ENCODE measurements around the gene EHMT1. TPM values are rescaled to one million over a fixed set of nuclear protein-coding genes. Genes with fewer than 3 reads are reported as not detected.

Gene EHMT1
- total RNA-seq, 4 donors from 2014 or later: 77.1 to 149 (median 86.6) TPM

- H3K4me1 ChIP-seq: peaks cover 24% of the 10 kb centered on the region
- H3K27ac ChIP-seq: no peak overlapping the region
- H3K36me3 ChIP-seq: peaks cover 43% of the 10 kb centered on the region
- no peaks in the 10 kb centered on the region for H3K27me3 ChIP-seq
- DNase-seq (ENCODE audit: low spot score in 2 of 2): no peak
- 90% methylated on average over 3 of the region's 4 CpGs for WGBS
- no peaks in the 10 kb centered on the region for H3K9me3 ChIP-seq
- TF ChIP-seq POLR2AphosphoS5 (IDR thresholded peaks at IDR 0.05) (no peak), POLR2A (IDR thresholded peaks at IDR 0.05) (no peak), CTCF (IDR thresholded peaks at IDR 0.05) (no peak), EP300 (IDR thresholded peaks at IDR 0.05) (no peak)
- no peak overlapping the region for H3K4me3 ChIP-seq
Observed at GRCh38 chr9:137580954-137581322, 37.9 kb upstream of the EHMT1 start.

- TF ChIP-seq CTCF (IDR thresholded peaks at IDR 0.05) (no peak), POLR2AphosphoS5 (IDR thresholded peaks at IDR 0.05) (no peak), POLR2A (IDR thresholded peaks at IDR 0.05) (no peak), EP300 (IDR thresholded peaks at IDR 0.05) (no peak)
Observed at GRCh38 chr9:137581361-137582285, 37.2 kb upstream of the EHMT1 start.

GRCh38 chr9:137582286-137582860 lies 36.4 kb upstream of the EHMT1 start:
- WGBS: 68% methylated on average over 9 of the region's 20 CpGs
- H3K4me3 ChIP-seq: no peak overlapping the region
- peaks cover 14% of the 10 kb centered on the region for H3K4me1 ChIP-seq
- TF ChIP-seq POLR2AphosphoS5 (IDR thresholded peaks at IDR 0.05) (no peak), POLR2A (IDR thresholded peaks at IDR 0.05) (no peak), CTCF (IDR thresholded peaks at IDR 0.05) (peak in 1 of 2 donors; percentile 12), EP300 (IDR thresholded peaks at IDR 0.05) (no peak)
- no peaks in the 10 kb centered on the region for H3K27me3 ChIP-seq
- no peaks in the 10 kb centered on the region for H3K9me3 ChIP-seq
- H3K27ac ChIP-seq: no peak overlapping the region
- DNase-seq (ENCODE audit: low spot score in 2 of 2): no peak
- H3K36me3 ChIP-seq: peaks cover 58% of the 10 kb centered on the region

More at GRCh38 chr9:137581361-137582285, 37.2 kb upstream of the EHMT1 start:
- Histone ChIP-seq H3K4me3 (no peak overlapping the region), H3K36me3 (peaks cover 50% of the 10 kb centered on the region), H3K9me3 (no peaks in the 10 kb centered on the region), H3K27me3 (no peaks in the 10 kb centered on the region), H3K27ac (no peak overlapping the region), H3K4me1 (peaks cover 22% of the 10 kb centered on the region)
- DNase-seq (ENCODE audit: low spot score in 2 of 2): no peak
- 93% methylated on average over 19 of the region's 22 CpGs for WGBS

- Histone ChIP-seq H3K4me3 (no peak overlapping the region), H3K27me3 (no peaks in the 10 kb centered on the region), H3K36me3 (peaks cover 67% of the 10 kb centered on the region), H3K27ac (no peak overlapping the region), H3K9me3 (no peaks in the 10 kb centered on the region), H3K4me1 (peaks cover 11% of the 10 kb centered on the region)
- no peak for DNase-seq (ENCODE audit: low spot score in 2 of 2)
- TF ChIP-seq POLR2AphosphoS5 (IDR thresholded peaks at IDR 0.05) (no peak), EP300 (IDR thresholded peaks at IDR 0.05) (no peak), POLR2A (IDR thresholded peaks at IDR 0.05) (no peak), CTCF (IDR thresholded peaks at IDR 0.05) (no peak)
- WGBS: 82% methylated on average over 13 of the region's 14 CpGs
Observed at GRCh38 chr9:137583347-137583746, 35.5 kb upstream of the EHMT1 start.

- Histone ChIP-seq H3K9me3 (no peaks in the 10 kb centered on the region), H3K36me3 (peaks cover 69% of the 10 kb centered on the region), H3K4me3 (no peak overlapping the region), H3K4me1 (peaks cover 17% of the 10 kb centered on the region), H3K27me3 (no peaks in the 10 kb centered on the region), H3K27ac (no peak overlapping the region)
- TF ChIP-seq POLR2AphosphoS5 (IDR thresholded peaks at IDR 0.05): no peak
- TF ChIP-seq EP300 (IDR thresholded peaks at IDR 0.05): no peak
- no peak for TF ChIP-seq POLR2A (IDR thresholded peaks at IDR 0.05)
- TF ChIP-seq CTCF (IDR thresholded peaks at IDR 0.05): no peak
- no peak for DNase-seq (ENCODE audit: low spot score in 2 of 2)
- no CpG with 5 or more reads among the region's 8 CpGs for WGBS
Observed at GRCh38 chr9:137583957-137584356, 34.8 kb upstream of the EHMT1 start.
